GM23248 (cell line): ENCODE measurements around the gene TTC21B.

ENCODE experiments used
- EZH2 ChIP-seq: fragments of 200-600 bp; sonication (generic); IDR thresholded peaks from 2 replicates; pipeline ENCODE4 v1.6.1; 2018; ENCODE audit warnings: antibody characterized with exemption, mild to moderate bottlenecking; ENCODE audit not compliant: insufficient read depth, poor library complexity, severe bottlenecking
- EZH2phosphoT487 ChIP-seq: fragments of 200-600 bp; sonication (generic); IDR thresholded peaks from 2 replicates; pipeline ENCODE4 v1.6.1; 2018; ENCODE audit warnings: antibody characterized with exemption, moderate library complexity, mild to moderate bottlenecking, low read depth; ENCODE audit not compliant: insufficient read depth

DNA sequence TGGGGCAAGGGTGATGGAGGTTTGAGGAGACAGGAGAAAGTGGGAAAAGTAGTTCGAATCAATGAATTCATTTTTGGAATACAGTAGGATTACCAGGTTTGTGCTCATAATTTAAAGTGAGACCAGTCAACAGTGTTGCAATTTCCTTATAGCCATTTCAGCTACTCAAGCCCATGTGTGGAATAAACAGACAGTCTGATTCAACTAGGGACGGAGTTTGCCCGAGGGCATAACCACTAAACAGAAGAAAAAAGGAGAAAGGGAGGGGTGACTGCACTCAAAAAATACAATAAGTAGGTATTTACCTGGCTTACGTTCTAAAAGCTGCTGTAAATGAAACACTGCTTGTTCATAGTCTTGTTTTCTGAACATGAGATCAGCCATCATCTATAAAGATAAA is 55.2 kb downstream of the TTC21B start:
- no peak for TF ChIP-seq EZH2
- no peak for TF ChIP-seq EZH2phosphoT487
